Activated CD4-positive, alpha-beta memory T cell treated with anti-CD3 and anti-CD28 coated beads, Interleukin-2, amount 10 ng/mL, durations not matched to agents 7 days and 5 days (primary cell): ENCODE measurements around the gene MCRS1. TPM values are rescaled to one million over a fixed set of nuclear protein-coding genes. Genes with fewer than 3 reads are reported as not detected.
"Not testable (repeated sequence)": the region's sequence is repeated elsewhere in the genome, so short reads cannot be mapped to it uniquely, and the experiment has no call there.

ENCODE experiments used
- CTCF ChIA-PET: fragments of 350-600 bp; sonication (Branson Sonifier 250); formaldehyde crosslinking; loops from one replicate; lab custom pipeline; 2021; ENCODE audit warnings: antibody characterized with exemption, inconsistent platforms; lab: Charles Lee
- POLR2A ChIA-PET: fragments of 350-600 bp; sonication (Branson Sonifier 250); formaldehyde crosslinking; loops from one replicate; lab custom pipeline; 2021; ENCODE audit warnings: antibody characterized with exemption; lab: Charles Lee
- DNase-seq: peaks from one replicate; pipeline ENCODE4 v3.0.0-alpha.2; 2020
- H3K27ac Mint-ChIP-seq: one replicate; pipeline ENCODE4 v1.8.0; 2021; ENCODE audit warnings: mild to moderate bottlenecking, mixed read lengths
- H3K27me3 Mint-ChIP-seq: one replicate; pipeline ENCODE4 v1.8.0; 2021; ENCODE audit warnings: mixed read lengths
- H3K36me3 Mint-ChIP-seq: one replicate; pipeline ENCODE4 v1.8.0; 2021; ENCODE audit warnings: low read depth, mixed read lengths
- H3K4me1 Mint-ChIP-seq: one replicate; pipeline ENCODE4 v1.8.0; 2021; ENCODE audit warnings: mixed read lengths
- H3K4me3 Mint-ChIP-seq: one replicate; pipeline ENCODE4 v1.8.0; 2021; ENCODE audit warnings: mild to moderate bottlenecking, mixed read lengths
- H3K9me3 Mint-ChIP-seq: one replicate; pipeline ENCODE4 v1.8.0; 2021; ENCODE audit warnings: mixed read lengths
- total RNA-seq, 2 experiments: library from RNA; stranded (reverse); gene quantifications; one replicate each; pipeline ENCODE4 v1.2.3, GENCODE V29; 2021

MCRS1 gene
- total RNA-seq, 2 experiments from 2014 or later, result 70.5 to 73.1 TPM

- POLR2A ChIA-PET, result interaction anchor here (2.8 kb wide), 1 partner anchor 157 kb away, joined by 14 read pairs; no protein-coding TSS in a partner anchor
These were observed 52.7 kb downstream of the MCRS1 start for GRCh38 chr12:49515266-49515665.

GRCh38 chr12:49512546-49512945, 55.4 kb downstream of the MCRS1 start:
- no peak overlapping the region for H3K4me3 Mint-ChIP-seq
- H3K36me3 Mint-ChIP-seq, result no peaks in the 10 kb centered on the region
- ChIA-PET CTCF (interaction anchor here (0.6 to 7.3 kb wide), 13 partner anchors 10 to 224 kb away, joined by 3 to 237 read pairs (median 4); partner anchors contain the start of genes DNAJC22 and TROAP), POLR2A (interaction anchor here (1.0 to 2.6 kb wide), 2 partner anchors 146 to 154 kb away, joined by 3 to 8 read pairs; no protein-coding TSS in a partner anchor)
- no peaks in the 10 kb centered on the region for H3K27me3 Mint-ChIP-seq
- H3K9me3 Mint-ChIP-seq, result no peaks in the 10 kb centered on the region
- H3K4me1 Mint-ChIP-seq, result peaks cover 1% of the 10 kb centered on the region
- no peak overlapping the region for H3K27ac Mint-ChIP-seq
- DNase-seq, result no peak

More at GRCh38 chr12:49515266-49515665, 52.7 kb downstream of the MCRS1 start:
- H3K27me3 Mint-ChIP-seq, result no peaks in the 10 kb centered on the region
- CTCF ChIA-PET, result interaction anchor here (0.5 to 7.3 kb wide), 11 partner anchors 11 to 168 kb away, joined by 3 to 237 read pairs (median 4); partner anchors contain the start of genes DNAJC22 and SPATS2
- H3K27ac Mint-ChIP-seq, result no peak overlapping the region
- no peaks in the 10 kb centered on the region for H3K36me3 Mint-ChIP-seq
- peaks cover 1% of the 10 kb centered on the region for H3K4me1 Mint-ChIP-seq
- no peak overlapping the region for H3K4me3 Mint-ChIP-seq
- no peaks in the 10 kb centered on the region for H3K9me3 Mint-ChIP-seq
- no peak for DNase-seq

- ChIA-PET CTCF (interaction anchor here (0.5 to 7.3 kb wide), 6 partner anchors 9 to 361 kb away, joined by 3 to 237 read pairs (median 6); partner anchors contain the start of gene DNAJC22), POLR2A (interaction anchor here (1.6 to 2.6 kb wide), 2 partner anchors 144 to 153 kb away, joined by 7 to 8 read pairs; partner anchors contain the start of gene SPATS2)
- H3K27me3 Mint-ChIP-seq, result no peaks in the 10 kb centered on the region
- H3K4me1 Mint-ChIP-seq, result peaks cover 1% of the 10 kb centered on the region
- H3K27ac Mint-ChIP-seq, result no peak overlapping the region
- no peaks in the 10 kb centered on the region for H3K36me3 Mint-ChIP-seq
- no peak for DNase-seq
- no peaks in the 10 kb centered on the region for H3K9me3 Mint-ChIP-seq
- no peak overlapping the region for H3K4me3 Mint-ChIP-seq
These were observed 56.5 kb downstream of the MCRS1 start for GRCh38 chr12:49511410-49511809.

- CTCF ChIA-PET, result interaction anchor here (1.4 to 7.3 kb wide), 3 partner anchors 152 to 221 kb away, joined by 3 to 237 read pairs (median 9); partner anchors contain the start of gene DNAJC22
These were observed 58.3 kb downstream of the MCRS1 start for GRCh38 chr12:49509681-49510080.

More at GRCh38 chr12:49509681-49510080, 58.3 kb downstream of the MCRS1 start:
- H3K4me3 Mint-ChIP-seq, H3K27me3 Mint-ChIP-seq, H3K27ac Mint-ChIP-seq, DNase-seq, POLR2A ChIA-PET, H3K4me1 Mint-ChIP-seq, H3K36me3 Mint-ChIP-seq, H3K9me3 Mint-ChIP-seq: not testable (repeated sequence)

Other genes starting within 250 kb of the MCRS1 start
- gene TROAP, start 244.9 kb downstream of the MCRS1 start, total RNA-seq, result 10 to 100 TPM; 75.1 to 79.5 TPM
- gene C1QL4, start 231.0 kb downstream of the MCRS1 start, total RNA-seq, result not detected
- under 1 TPM in 1 of 2 experiments, not detected in 1; 0.05 TPM for gene DNAJC22, start 221.3 kb downstream of the MCRS1 start, total RNA-seq
- 10 to 100 TPM; 12.3 to 15.6 TPM for gene SPATS2, start 200.7 kb downstream of the MCRS1 start, total RNA-seq
- under 1 TPM; 0.58 to 0.90 TPM for gene KCNH3, start 29.1 kb downstream of the MCRS1 start, total RNA-seq
- gene FAM186B, start 37.5 kb upstream of the MCRS1 start, total RNA-seq, result not detected
- 1 to 10 TPM; 8.0 to 8.7 TPM for gene PRPF40B, start 55.4 kb upstream of the MCRS1 start, total RNA-seq
- 10 to 100 TPM; 34.7 to 34.9 TPM for gene FMNL3, start 139.3 kb upstream of the MCRS1 start, total RNA-seq
- gene TMBIM6, start 173.4 kb upstream of the MCRS1 start, total RNA-seq, result 100 to 1,000 TPM; 600 to 613 TPM